Left lung (tissue), 10 donors: Measurements from ENCODE around the gene CTNNA3. TPM values are rescaled to one million over a fixed set of nuclear protein-coding genes. Genes with fewer than 3 reads are reported as not detected.
A peak's percentile ranks its signal among the peaks of the same experiment; 100 is the strongest.

ENCODE experiments used
- ATAC-seq: fragments of 200-7000 bp; cut with Tn5 transposase; one replicate; pipeline ENCODE4 v1.9.1; 2020; ENCODE audit warnings: moderate library complexity
- DNase-seq, 4 donors: peaks; one replicate each; pipeline ENCODE4 v3.0.0-alpha.2; 2013 to 2020
- H3K27ac ChIP-seq, 2 donors: fragments of 200-600 bp; sonication (generic) in 1 of 2; one replicate each; pipeline versions ENCODE4 v1.5.0 to v1.8.0; 2020 to 2021
- H3K27me3 ChIP-seq, 2 donors: fragments of 200-600 bp; sonication (generic) in 1 of 2; one replicate each; pipeline versions ENCODE4 v1.5.0 to v1.8.0; 2020 to 2021
- H3K36me3 ChIP-seq, 2 donors: fragments of 200-600 bp; sonication (generic) in 1 of 2; one replicate each; pipeline versions ENCODE4 v1.5.0 to v1.8.0; 2020 to 2021
- H3K4me1 ChIP-seq, 2 donors: fragments of 200-600 bp; one replicate each; pipeline ENCODE4 v1.8.0; 2021
- H3K4me3 ChIP-seq, 2 donors: fragments of 200-600 bp; sonication (generic) in 1 of 2; one replicate each; pipeline versions ENCODE4 v1.5.0 to v1.8.0; 2020 to 2021; ENCODE audit warnings: mild to moderate bottlenecking in 1 of 2
- H3K9me3 ChIP-seq, 2 donors: fragments of 200-600 bp; sonication (generic) in 1 of 2; one replicate each; pipeline versions ENCODE4 v1.5.0 to v1.8.0; 2020 to 2021
- intact Hi-C, 2 donors: fragments of 100-400 bp; cut with DNase I; formaldehyde crosslinking; loops; one replicate each; pipeline versions ENCODE4 v1.11.2 to v1.14.2; 2022
- polyA plus RNA-seq, 6 donors: library from polyadenylated mRNA; unstranded; fragments of 120-200 nt; gene quantifications; one replicate each; pipeline ENCODE4 v1.2.1, GENCODE V29; 2013; ENCODE audit not compliant: insufficient read length in 6 of 6
- total RNA-seq, 2 donors: library from RNA; stranded (reverse); fragmentation: NEBNext Ultra II Directional; extraction: Animal tissue kit (Norgen Biotek cat#: 25700); gene quantifications; one replicate each; pipeline ENCODE4 v1.2.1, GENCODE V29; 2021
- TF ChIP-seq, protein P1 (sequence below), 2 donors: fragments of 200-600 bp; sonication (generic) in 1 of 2; IDR thresholded peaks; one replicate each; pipeline versions ENCODE4 v1.5.0 to v1.8.0; 2021; ENCODE audit warnings: antibody characterized with exemption in 2 of 2
- donor health status: DM: no; HTN: yes; CAD: no.
- donor health status: DM: no; HTN: no; CAD: no.

CTNNA3 gene
- total and polyA plus RNA-seq, 8 donors = 1.1 to 8.2 (median 6.6) TPM; not detected in 1

DNA sequence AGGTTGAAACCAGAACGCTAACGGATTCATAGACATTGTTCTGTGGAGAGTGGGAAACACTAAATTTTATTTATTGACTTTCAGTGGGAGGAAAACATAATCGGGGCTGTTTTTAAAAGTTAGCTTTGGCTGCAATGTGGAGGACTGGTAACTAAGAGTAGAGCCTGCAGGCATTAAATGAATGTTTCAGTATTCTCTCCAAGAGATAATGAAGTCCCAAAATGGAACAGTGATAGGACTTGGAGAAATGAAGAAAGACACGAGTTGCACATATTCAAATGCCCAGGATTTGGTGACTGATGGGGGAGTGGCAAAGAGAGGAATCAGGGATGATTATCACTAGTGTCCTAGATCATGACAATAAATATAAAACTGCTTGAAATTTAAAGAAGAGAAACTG lies 1130.0 kb downstream of the CTNNA3 start:
- DNase-seq (no peak), ATAC-seq (no peak)
- H3K9me3 ChIP-seq = no peaks in the 10 kb centered on the region
- H3K4me1 ChIP-seq = no peaks in the 10 kb centered on the region
- TF ChIP-seq, protein P1, sequence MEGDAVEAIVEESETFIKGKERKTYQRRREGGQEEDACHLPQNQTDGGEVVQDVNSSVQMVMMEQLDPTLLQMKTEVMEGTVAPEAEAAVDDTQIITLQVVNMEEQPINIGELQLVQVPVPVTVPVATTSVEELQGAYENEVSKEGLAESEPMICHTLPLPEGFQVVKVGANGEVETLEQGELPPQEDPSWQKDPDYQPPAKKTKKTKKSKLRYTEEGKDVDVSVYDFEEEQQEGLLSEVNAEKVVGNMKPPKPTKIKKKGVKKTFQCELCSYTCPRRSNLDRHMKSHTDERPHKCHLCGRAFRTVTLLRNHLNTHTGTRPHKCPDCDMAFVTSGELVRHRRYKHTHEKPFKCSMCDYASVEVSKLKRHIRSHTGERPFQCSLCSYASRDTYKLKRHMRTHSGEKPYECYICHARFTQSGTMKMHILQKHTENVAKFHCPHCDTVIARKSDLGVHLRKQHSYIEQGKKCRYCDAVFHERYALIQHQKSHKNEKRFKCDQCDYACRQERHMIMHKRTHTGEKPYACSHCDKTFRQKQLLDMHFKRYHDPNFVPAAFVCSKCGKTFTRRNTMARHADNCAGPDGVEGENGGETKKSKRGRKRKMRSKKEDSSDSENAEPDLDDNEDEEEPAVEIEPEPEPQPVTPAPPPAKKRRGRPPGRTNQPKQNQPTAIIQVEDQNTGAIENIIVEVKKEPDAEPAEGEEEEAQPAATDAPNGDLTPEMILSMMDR (IDR thresholded peaks at IDR 0.05) = no peak
- no peak overlapping the region for H3K27ac ChIP-seq
- intact Hi-C loops = no loop called here
- no peaks in the 10 kb centered on the region for H3K36me3 ChIP-seq
- no peak overlapping the region for H3K4me3 ChIP-seq
- H3K27me3 ChIP-seq = no peaks in the 10 kb centered on the region

DNA sequence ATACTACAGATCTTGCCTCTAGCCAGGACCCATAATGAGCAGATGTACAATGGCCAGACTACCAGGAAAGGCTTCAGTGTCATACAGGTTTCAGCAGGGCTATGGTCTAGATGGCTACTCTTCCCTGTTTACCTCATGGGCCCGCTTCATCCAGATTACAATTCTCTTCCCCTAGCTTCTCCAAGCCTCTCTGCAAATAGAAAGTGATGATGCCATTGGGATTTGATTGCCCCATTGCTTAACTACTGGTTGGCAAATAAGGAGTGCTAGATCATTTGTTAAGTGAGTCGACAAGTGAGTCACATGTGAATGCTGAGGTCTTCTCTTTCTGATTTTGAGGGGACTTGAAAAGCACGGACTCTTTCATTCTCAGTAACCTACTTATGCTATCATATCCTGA lies 1131.7 kb downstream of the CTNNA3 start:
- H3K36me3 ChIP-seq = no peaks in the 10 kb centered on the region
- no peak overlapping the region for H3K4me3 ChIP-seq
- H3K27ac ChIP-seq = no peak overlapping the region
- H3K4me1 ChIP-seq = no peaks in the 10 kb centered on the region
- no peak for DNase-seq
- no peaks in the 10 kb centered on the region for H3K9me3 ChIP-seq
- ATAC-seq = no peak
- TF ChIP-seq, protein P1 (IDR thresholded peaks at IDR 0.05) = no peak
- intact Hi-C loops = no loop called here
- no peaks in the 10 kb centered on the region for H3K27me3 ChIP-seq

DNA sequence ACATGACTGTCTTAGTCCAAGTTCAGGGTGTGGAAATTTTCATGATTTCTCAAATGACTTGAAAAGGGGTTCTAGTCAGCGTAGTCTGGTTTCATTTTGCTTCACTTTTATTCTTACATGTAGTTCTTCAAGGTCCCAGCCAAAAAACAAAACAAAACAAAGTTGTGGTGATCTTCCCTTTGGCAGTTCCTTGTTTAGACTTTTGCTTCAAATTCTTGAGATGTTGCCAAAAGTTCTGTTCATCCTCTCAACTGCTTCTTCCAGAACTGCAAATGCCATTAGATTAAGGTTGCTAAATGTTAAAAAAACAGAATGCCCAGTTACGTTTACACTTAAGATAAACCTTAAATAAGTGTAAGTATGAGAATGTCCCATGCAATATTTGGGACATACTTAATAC lies 1140.9 kb downstream of the CTNNA3 start:
- DNase-seq = peak in 2 of 4 donors; percentile 3 to 7
- Histone ChIP-seq H3K36me3 (no peaks in the 10 kb centered on the region), H3K4me3 (no peak overlapping the region), H3K27ac (no peak overlapping the region), H3K9me3 (peaks cover 0 to 3% of the 10 kb centered on the region in 2 donors), H3K4me1 (no peaks in the 10 kb centered on the region), H3K27me3 (no peaks in the 10 kb centered on the region)
- intact Hi-C loops = no loop called here
- TF ChIP-seq, protein P1 (IDR thresholded peaks at IDR 0.05) = no peak
- ATAC-seq = no peak

DNA sequence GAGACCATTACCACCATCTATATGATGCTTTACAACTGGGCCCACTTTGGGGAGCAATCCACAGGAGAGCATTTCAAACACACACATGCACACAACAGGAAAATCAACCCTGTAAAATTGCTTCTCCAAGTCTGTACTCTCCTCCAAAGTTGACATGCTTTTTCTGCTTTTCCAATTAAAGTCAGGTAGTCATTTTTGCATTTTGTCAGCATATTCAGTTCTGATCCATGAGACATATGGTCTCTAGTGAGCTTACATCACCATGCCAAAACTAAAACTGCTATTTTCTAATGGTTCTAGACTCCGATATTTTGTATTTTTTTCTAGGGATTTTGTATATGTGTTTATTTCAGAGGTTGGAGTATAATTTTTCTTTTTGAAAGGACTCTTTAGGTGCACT lies 1143.7 kb downstream of the CTNNA3 start:
- no peak overlapping the region for H3K27ac ChIP-seq
- no peak overlapping the region for H3K4me3 ChIP-seq
- DNase-seq = no peak
- no peaks in the 10 kb centered on the region for H3K36me3 ChIP-seq
- H3K9me3 ChIP-seq = peaks cover 0 to 3% of the 10 kb centered on the region in 2 donors
- intact Hi-C loops = no loop called here
- H3K4me1 ChIP-seq = no peaks in the 10 kb centered on the region
- no peaks in the 10 kb centered on the region for H3K27me3 ChIP-seq
- no peak for ATAC-seq
- TF ChIP-seq, protein P1 (IDR thresholded peaks at IDR 0.05) = no peak

DNA sequence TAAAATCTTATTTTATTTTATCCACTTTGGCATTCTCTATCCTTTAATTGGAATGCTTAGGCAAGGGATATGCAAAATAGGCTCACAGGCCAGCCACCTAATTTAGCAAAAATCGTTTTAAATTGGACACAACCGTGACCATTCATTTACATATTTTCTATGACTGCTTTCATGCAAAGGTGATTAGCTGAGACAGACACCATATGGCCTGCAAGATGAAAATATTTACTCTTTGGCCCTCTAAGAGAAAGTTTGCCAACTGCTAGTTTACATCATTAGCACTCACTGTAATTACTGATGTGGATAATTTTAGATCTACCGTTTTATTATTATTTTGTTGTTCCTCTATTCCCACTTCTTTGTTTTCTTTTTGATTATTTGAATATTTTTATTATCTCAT lies 1145.6 kb downstream of the CTNNA3 start:
- DNase-seq = no peak
- Histone ChIP-seq H3K9me3 (peaks cover 0 to 3% of the 10 kb centered on the region in 2 donors), H3K36me3 (no peaks in the 10 kb centered on the region), H3K27ac (no peak overlapping the region), H3K4me1 (no peaks in the 10 kb centered on the region), H3K27me3 (no peaks in the 10 kb centered on the region), H3K4me3 (no peak overlapping the region)
- ATAC-seq = no peak
- intact Hi-C loops = no loop called here
- TF ChIP-seq, protein P1 (IDR thresholded peaks at IDR 0.05) = no peak
